Left lung (tissue), 10 donors: ENCODE results near the gene KPNB1. TPM values are rescaled to one million over a fixed set of nuclear protein-coding genes. Genes with fewer than 3 reads are reported as not detected.
"Not testable (repeated sequence)": the region's sequence is repeated elsewhere in the genome, so short reads cannot be mapped to it uniquely, and the experiment has no call there.

Experiments
- ATAC-seq: fragments of 200-7000 bp; cut with Tn5 transposase; one replicate; pipeline ENCODE4 v1.9.1; 2020; ENCODE audit warnings: moderate library complexity
- DNase-seq, 4 donors: peaks; one replicate each; pipeline ENCODE4 v3.0.0-alpha.2; 2013 to 2020
- H3K27ac ChIP-seq, 2 donors: fragments of 200-600 bp; sonication (generic) in 1 of 2; one replicate each; pipeline versions ENCODE4 v1.5.0 to v1.8.0; 2020 to 2021
- H3K27me3 ChIP-seq, 2 donors: fragments of 200-600 bp; sonication (generic) in 1 of 2; one replicate each; pipeline versions ENCODE4 v1.5.0 to v1.8.0; 2020 to 2021
- H3K36me3 ChIP-seq, 2 donors: fragments of 200-600 bp; sonication (generic) in 1 of 2; one replicate each; pipeline versions ENCODE4 v1.5.0 to v1.8.0; 2020 to 2021
- H3K4me1 ChIP-seq, 2 donors: fragments of 200-600 bp; one replicate each; pipeline ENCODE4 v1.8.0; 2021
- H3K4me3 ChIP-seq, 2 donors: fragments of 200-600 bp; sonication (generic) in 1 of 2; one replicate each; pipeline versions ENCODE4 v1.5.0 to v1.8.0; 2020 to 2021; ENCODE audit warnings: mild to moderate bottlenecking in 1 of 2
- H3K9me3 ChIP-seq, 2 donors: fragments of 200-600 bp; sonication (generic) in 1 of 2; one replicate each; pipeline versions ENCODE4 v1.5.0 to v1.8.0; 2020 to 2021
- CTCF ChIP-seq, 2 donors: fragments of 200-600 bp; sonication (generic) in 1 of 2; IDR thresholded peaks; one replicate each; pipeline versions ENCODE4 v1.5.0 to v1.8.0; 2021; ENCODE audit warnings: antibody characterized with exemption in 2 of 2
- intact Hi-C, 2 donors: fragments of 100-400 bp; cut with DNase I; formaldehyde crosslinking; loops; one replicate each; pipeline versions ENCODE4 v1.11.2 to v1.14.2; 2022
- polyA plus RNA-seq, 6 donors: library from polyadenylated mRNA; unstranded; fragments of 120-200 nt; gene quantifications; one replicate each; pipeline ENCODE4 v1.2.1, GENCODE V29; 2013; ENCODE audit not compliant: insufficient read length in 6 of 6
- total RNA-seq, 2 donors: library from RNA; stranded (reverse); fragmentation: NEBNext Ultra II Directional; extraction: Animal tissue kit (Norgen Biotek cat#: 25700); gene quantifications; one replicate each; pipeline ENCODE4 v1.2.1, GENCODE V29; 2021
- donor health status: DM: no; HTN: yes; CAD: no.
- donor health status: DM: no; HTN: no; CAD: no.

KPNB1 gene
- total and polyA plus RNA-seq, 8 donors, result 195 to 305 (median 248) TPM

- no peaks in the 10 kb centered on the region for H3K27me3 ChIP-seq
- no peak for TF ChIP-seq CTCF (IDR thresholded peaks at IDR 0.05)
- H3K4me1 ChIP-seq, result no peaks in the 10 kb centered on the region
- intact Hi-C loops, result no loop called here
- DNase-seq (no peak), ATAC-seq (no peak)
- H3K4me3 ChIP-seq, result no peak overlapping the region
- H3K27ac ChIP-seq, result no peak overlapping the region
- H3K9me3 ChIP-seq, result no peaks in the 10 kb centered on the region
- peaks cover 0 to 100% of the 10 kb centered on the region in 2 donors for H3K36me3 ChIP-seq
These were observed 28.5 kb downstream of the KPNB1 start for GRCh38 chr17:47678196-47678595.

GRCh38 chr17:47682138-47682537 is 32.4 kb downstream of the KPNB1 start:
- H3K9me3 ChIP-seq, result no peaks in the 10 kb centered on the region
- intact Hi-C loops, result no loop called here
- no peaks in the 10 kb centered on the region for H3K27me3 ChIP-seq
- H3K4me1 ChIP-seq, result peaks cover 0 to 16% of the 10 kb centered on the region in 2 donors
- DNase-seq (no peak), ATAC-seq (no peak)
- peaks cover 0 to 91% of the 10 kb centered on the region in 2 donors for H3K36me3 ChIP-seq
- H3K27ac ChIP-seq, result no peak overlapping the region
- no peak for TF ChIP-seq CTCF (IDR thresholded peaks at IDR 0.05)
- H3K4me3 ChIP-seq, result no peak overlapping the region

- ATAC-seq, H3K4me3 ChIP-seq, H3K27ac ChIP-seq, intact Hi-C loops, DNase-seq, H3K9me3 ChIP-seq, H3K27me3 ChIP-seq: not testable (repeated sequence)
- H3K4me1 ChIP-seq, result peaks cover 0 to 16% of the 10 kb centered on the region in 2 donors
- peaks cover 0 to 85% of the 10 kb centered on the region in 2 donors for H3K36me3 ChIP-seq
These were observed 33.0 kb downstream of the KPNB1 start for GRCh38 chr17:47682727-47683126.

- H3K9me3 ChIP-seq, result no peaks in the 10 kb centered on the region
- H3K4me1 ChIP-seq, result peaks cover 0 to 16% of the 10 kb centered on the region in 2 donors
- no peak overlapping the region for H3K4me3 ChIP-seq
- DNase-seq, result no peak
- no peak for ATAC-seq
- no peaks in the 10 kb centered on the region for H3K27me3 ChIP-seq
- no peak for TF ChIP-seq CTCF (IDR thresholded peaks at IDR 0.05)
- H3K36me3 ChIP-seq, result peaks cover 0 to 72% of the 10 kb centered on the region in 2 donors
- H3K27ac ChIP-seq, result no peak overlapping the region
- intact Hi-C loops, result no loop called here
These were observed 34.3 kb downstream of the KPNB1 start for GRCh38 chr17:47684025-47684424.

GRCh38 chr17:47684535-47685193 is 34.9 kb downstream of the KPNB1 start:
- Histone ChIP-seq H3K27ac (no peak overlapping the region), H3K9me3 (no peaks in the 10 kb centered on the region), H3K36me3 (peaks cover 0 to 65% of the 10 kb centered on the region in 2 donors), H3K4me1 (peaks cover 0 to 16% of the 10 kb centered on the region in 2 donors), H3K27me3 (no peaks in the 10 kb centered on the region), H3K4me3 (no peak overlapping the region)
- DNase-seq, result no peak
- intact Hi-C loops, result no loop called here
- no peak for TF ChIP-seq CTCF (IDR thresholded peaks at IDR 0.05)
- no peak for ATAC-seq
